DOHH2 (cell line): Measurements from ENCODE around the gene GNG14.
A peak's percentile ranks its signal among the peaks of the same experiment; 100 is the strongest.

Experiments used
- H3F3A ChIP-seq: fragments of 200-600 bp; sonication (generic), shearing (Covaris generic); 2 replicates; pipeline ENCODE4 v1.6.0; 2016; ENCODE audit warnings: antibody characterized with exemption, mild to moderate bottlenecking; ENCODE audit not compliant: control insufficient read depth, insufficient read depth
- H3K27ac ChIP-seq: fragments of 200-600 bp; sonication (generic); 2 replicates; pipeline ENCODE4 v1.5.1; 2014; ENCODE audit warnings: low read depth, mild to moderate bottlenecking, low read length, moderate library complexity
- H3K27me3 ChIP-seq: fragments of 200-600 bp; sonication (generic); 2 replicates; pipeline ENCODE4 v1.6.1; 2014; ENCODE audit warnings: mild to moderate bottlenecking, low read length, mixed read lengths; ENCODE audit not compliant: control insufficient read depth
- H3K36me3 ChIP-seq: fragments of 200-600 bp; sonication (generic); 2 replicates; pipeline ENCODE4 v1.6.1; 2014; ENCODE audit warnings: mild to moderate bottlenecking, low read length, moderate library complexity, mixed read lengths; ENCODE audit not compliant: control insufficient read depth
- H3K4me1 ChIP-seq: fragments of 200-600 bp; sonication (generic); 2 replicates; pipeline ENCODE4 v1.6.1; 2014; ENCODE audit warnings: mild to moderate bottlenecking, low read length, mixed read lengths; ENCODE audit not compliant: control insufficient read depth
- H3K4me2 ChIP-seq: fragments of 200-600 bp; sonication (generic); 2 replicates; pipeline ENCODE4 v1.6.0; 2014; ENCODE audit warnings: mild to moderate bottlenecking, low read length, moderate library complexity
- H3K4me3 ChIP-seq: fragments of 200-600 bp; sonication (generic); 2 replicates; pipeline ENCODE4 v1.5.1; 2014; ENCODE audit warnings: mild to moderate bottlenecking, low read length, mixed read lengths
- H3K79me2 ChIP-seq: fragments of 200-600 bp; sonication (generic); 2 replicates; pipeline ENCODE4 v1.6.1; 2014; ENCODE audit warnings: mild to moderate bottlenecking, low read length, mixed read lengths; ENCODE audit not compliant: control insufficient read depth
- H3K9me2 ChIP-seq: fragments of 200-600 bp; sonication (generic); replicated peaks from 2 replicates; pipeline ENCODE4 v1.6.1; 2014; ENCODE audit warnings: mild to moderate bottlenecking, low read length, mixed read lengths; ENCODE audit not compliant: control insufficient read depth
- H3K9me3 ChIP-seq: fragments of 200-600 bp; sonication (generic); 2 replicates; pipeline ENCODE4 v1.6.1; 2014; ENCODE audit warnings: antibody characterized with exemption, low read length, mixed read lengths; ENCODE audit not compliant: control insufficient read depth, insufficient read depth
- H4K20me1 ChIP-seq: fragments of 200-600 bp; sonication (generic); 2 replicates; pipeline ENCODE4 v1.6.0; 2014; ENCODE audit warnings: low read depth, mild to moderate bottlenecking, antibody characterized with exemption, low read length, moderate library complexity; ENCODE audit not compliant: control insufficient read depth, insufficient read depth
- EZH2phosphoT487 ChIP-seq: fragments of 200-600 bp; sonication (generic); IDR thresholded peaks from 2 replicates; pipeline ENCODE4 v1.6.1; 2017; ENCODE audit warnings: borderline replicate concordance, mild to moderate bottlenecking, antibody characterized with exemption, low read length, moderate library complexity, mixed read lengths
- TF ChIP-seq, protein P1 (sequence below): fragments of 200-600 bp; sonication (generic); IDR thresholded peaks from one replicate; pipeline ENCODE4 v1.5.1; 2014; ENCODE audit warnings: antibody characterized with exemption, mild to moderate bottlenecking, low read depth, low read length; ENCODE audit not compliant: poor library complexity, severe bottlenecking

Gene GNG14

DNA sequence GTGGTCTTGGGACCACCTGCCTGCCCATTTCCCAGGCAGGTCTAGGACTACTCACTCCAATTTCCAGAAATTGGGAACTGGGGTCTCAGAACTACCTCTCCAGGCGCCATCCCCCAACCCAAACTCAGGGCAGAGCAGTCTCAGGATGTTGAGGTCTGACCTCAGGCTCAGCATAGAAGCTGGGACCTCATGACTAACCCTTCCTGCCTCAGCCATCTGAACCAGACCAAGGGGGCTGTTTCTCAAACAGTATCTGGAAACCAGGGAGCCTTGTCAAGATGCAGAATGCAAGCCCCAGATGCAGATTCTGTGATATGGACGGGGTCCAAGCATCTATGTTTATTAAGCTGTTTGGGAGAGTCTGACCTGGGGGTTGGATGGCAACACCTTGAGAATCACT is 7.3 kb downstream of the GNG14 start:
- H3K9me2 ChIP-seq: no peaks in the 10 kb centered on the region
- no peaks in the 10 kb centered on the region for H3K9me3 ChIP-seq
- H3K4me2 ChIP-seq: peak overlapping the region; percentile 94
- peaks cover 4% of the 10 kb centered on the region for H3K79me2 ChIP-seq
- H3K36me3 ChIP-seq: peaks cover 11% of the 10 kb centered on the region
- peak overlapping the region; percentile 86; the same call in 1 of the 2 replicates for H3K4me3 ChIP-seq
- peaks cover 24% of the 10 kb centered on the region for H3F3A ChIP-seq
- TF ChIP-seq, protein P1, sequence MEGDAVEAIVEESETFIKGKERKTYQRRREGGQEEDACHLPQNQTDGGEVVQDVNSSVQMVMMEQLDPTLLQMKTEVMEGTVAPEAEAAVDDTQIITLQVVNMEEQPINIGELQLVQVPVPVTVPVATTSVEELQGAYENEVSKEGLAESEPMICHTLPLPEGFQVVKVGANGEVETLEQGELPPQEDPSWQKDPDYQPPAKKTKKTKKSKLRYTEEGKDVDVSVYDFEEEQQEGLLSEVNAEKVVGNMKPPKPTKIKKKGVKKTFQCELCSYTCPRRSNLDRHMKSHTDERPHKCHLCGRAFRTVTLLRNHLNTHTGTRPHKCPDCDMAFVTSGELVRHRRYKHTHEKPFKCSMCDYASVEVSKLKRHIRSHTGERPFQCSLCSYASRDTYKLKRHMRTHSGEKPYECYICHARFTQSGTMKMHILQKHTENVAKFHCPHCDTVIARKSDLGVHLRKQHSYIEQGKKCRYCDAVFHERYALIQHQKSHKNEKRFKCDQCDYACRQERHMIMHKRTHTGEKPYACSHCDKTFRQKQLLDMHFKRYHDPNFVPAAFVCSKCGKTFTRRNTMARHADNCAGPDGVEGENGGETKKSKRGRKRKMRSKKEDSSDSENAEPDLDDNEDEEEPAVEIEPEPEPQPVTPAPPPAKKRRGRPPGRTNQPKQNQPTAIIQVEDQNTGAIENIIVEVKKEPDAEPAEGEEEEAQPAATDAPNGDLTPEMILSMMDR: no peak
- TF ChIP-seq EZH2phosphoT487: no peak
- H3K27ac ChIP-seq: no peak overlapping the region
- no peaks in the 10 kb centered on the region for H3K27me3 ChIP-seq
- H4K20me1 ChIP-seq: no peaks in the 10 kb centered on the region
- peaks cover 31% of the 10 kb centered on the region for H3K4me1 ChIP-seq

DNA sequence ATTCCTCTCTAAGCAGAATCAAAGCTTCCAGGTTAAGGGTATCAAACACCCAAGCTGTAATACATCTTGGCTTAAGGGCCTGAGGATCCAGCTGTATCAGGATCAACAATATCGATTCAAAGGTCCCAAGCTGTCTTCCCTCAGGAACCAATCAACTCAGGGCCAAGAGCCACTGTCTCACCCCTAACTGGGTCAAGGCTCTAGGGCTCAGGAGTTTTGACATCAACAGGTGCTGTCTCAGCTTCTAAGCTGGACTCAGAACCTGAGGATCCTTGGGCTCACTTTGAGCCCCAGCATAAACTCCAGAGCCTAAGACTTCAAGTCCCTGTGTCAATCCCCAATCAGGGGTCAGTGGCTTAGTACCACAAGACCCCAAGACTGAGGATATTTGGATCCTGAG is 7.7 kb downstream of the GNG14 start:
- H3K36me3 ChIP-seq: peaks cover 13% of the 10 kb centered on the region
- peak overlapping the region; percentile 86 for H3K4me3 ChIP-seq
- H3F3A ChIP-seq: peaks cover 24% of the 10 kb centered on the region
- H3K79me2 ChIP-seq: peaks cover 4% of the 10 kb centered on the region
- H3K27ac ChIP-seq: no peak overlapping the region
- H4K20me1 ChIP-seq: no peaks in the 10 kb centered on the region
- no peaks in the 10 kb centered on the region for H3K9me3 ChIP-seq
- H3K4me1 ChIP-seq: peaks cover 31% of the 10 kb centered on the region
- TF ChIP-seq, protein P1: no peak
- no peak for TF ChIP-seq EZH2phosphoT487
- peak overlapping the region; percentile 94 for H3K4me2 ChIP-seq
- no peaks in the 10 kb centered on the region for H3K9me2 ChIP-seq
- no peaks in the 10 kb centered on the region for H3K27me3 ChIP-seq

DNA sequence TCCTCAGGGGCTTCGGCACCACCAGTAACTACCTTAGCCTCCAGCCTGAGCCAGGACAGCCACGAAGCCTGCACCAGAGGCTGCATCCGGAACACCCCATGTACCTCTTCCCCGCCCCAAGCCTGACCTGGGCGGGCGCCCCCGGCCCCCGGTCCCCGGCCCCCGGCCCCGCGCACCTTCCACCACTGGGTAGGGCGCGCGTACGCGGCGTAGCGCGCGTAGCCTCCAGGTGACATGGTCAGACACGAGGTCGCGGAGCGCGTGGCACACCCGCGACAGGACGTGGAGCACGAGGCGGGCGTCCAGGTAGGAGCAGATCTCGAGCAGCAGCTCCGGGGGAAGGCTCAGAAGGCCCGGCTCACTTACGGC is 8.2 kb downstream of the GNG14 start:
- no peaks in the 10 kb centered on the region for H4K20me1 ChIP-seq
- H3K4me1 ChIP-seq: peaks cover 31% of the 10 kb centered on the region
- peaks cover 18% of the 10 kb centered on the region for H3K36me3 ChIP-seq
- peaks cover 24% of the 10 kb centered on the region for H3F3A ChIP-seq
- H3K9me3 ChIP-seq: no peaks in the 10 kb centered on the region
- H3K9me2 ChIP-seq: no peaks in the 10 kb centered on the region
- TF ChIP-seq, protein P1: no peak
- TF ChIP-seq EZH2phosphoT487: no peak
- no peak overlapping the region for H3K27ac ChIP-seq
- H3K79me2 ChIP-seq: peaks cover 4% of the 10 kb centered on the region
- peak overlapping the region; percentile 86 for H3K4me3 ChIP-seq
- H3K27me3 ChIP-seq: no peaks in the 10 kb centered on the region
- peak overlapping the region; percentile 94 for H3K4me2 ChIP-seq
